Osteoblast (primary cell): Measurements from ENCODE around the gene PPP2R5D. TPM values are rescaled to one million over a fixed set of nuclear protein-coding genes. Genes with fewer than 3 reads are reported as not detected.
A peak's percentile ranks its signal among the peaks of the same experiment; 100 is the strongest.
"Not testable (repeated sequence)": the region's sequence is repeated elsewhere in the genome, so short reads cannot be mapped to it uniquely, and the experiment has no call there.

Experiments
- DNase-seq: peaks from one replicate; pipeline ENCODE4 v3.0.0; 2011; ENCODE audit warnings: low spot score, mixed read lengths; ENCODE audit not compliant: insufficient read length; ENCODE audit errors: missing footprints
- H2AFZ ChIP-seq: 2 replicates; pipeline ENCODE4 v1.6.0; 2011; ENCODE audit warnings: mild to moderate bottlenecking, low read length
- H3K27ac ChIP-seq: 2 replicates; pipeline ENCODE4 v1.5.1; 2011; ENCODE audit warnings: mild to moderate bottlenecking, low read depth, low read length, moderate library complexity
- H3K27me3 ChIP-seq: 2 replicates; pipeline ENCODE4 v1.6.0; 2012; ENCODE audit warnings: mild to moderate bottlenecking, control low read depth, inconsistent platforms, low read length, moderate library complexity; ENCODE audit not compliant: insufficient read depth
- H3K36me3 ChIP-seq: 2 replicates; pipeline ENCODE4 v1.5.1; 2011; ENCODE audit warnings: mild to moderate bottlenecking, low read length, control low read depth, moderate library complexity; ENCODE audit not compliant: insufficient read depth
- H3K4me1 ChIP-seq: 2 replicates; pipeline ENCODE4 v1.5.1; 2011; ENCODE audit warnings: mild to moderate bottlenecking, low read length, control low read depth, moderate library complexity; ENCODE audit not compliant: insufficient read depth
- H3K4me2 ChIP-seq: 2 replicates; pipeline ENCODE4 v1.6.0; 2011; ENCODE audit warnings: mild to moderate bottlenecking, low read length; ENCODE audit not compliant: insufficient read depth
- H3K4me3 ChIP-seq: fragments of 200-600 bp; sonication (generic); 3 replicates; pipeline ENCODE4 v1.5.1; 2012; ENCODE audit warnings: mild to moderate bottlenecking, low read length, inconsistent platforms; ENCODE audit not compliant: insufficient read depth
- H3K79me2 ChIP-seq: 2 replicates; pipeline ENCODE4 v1.6.0; 2012; ENCODE audit warnings: mild to moderate bottlenecking, low read length, control low read depth, inconsistent platforms; ENCODE audit not compliant: insufficient read depth
- H3K9me3 ChIP-seq: 2 replicates; pipeline ENCODE4 v1.5.1; 2011; ENCODE audit warnings: low read depth, low read length, control low read depth
- H4K20me1 ChIP-seq: 2 replicates; pipeline ENCODE4 v1.6.0; 2012; ENCODE audit warnings: mild to moderate bottlenecking, low read length, control low read depth; ENCODE audit not compliant: insufficient read depth
- CTCF ChIP-seq: IDR thresholded peaks from 2 replicates; pipeline ENCODE4 v1.5.1; 2011; ENCODE audit warnings: mild to moderate bottlenecking, low read depth, low read length, moderate library complexity; ENCODE audit errors: extremely low read depth
- total RNA-seq: library from RNA; depleted of rRNA; stranded (reverse); fragments of >200 nt; gene quantifications from 2 replicates; pipeline ENCODE4 v1.2.3, GENCODE V29; 2012

Gene PPP2R5D
- total RNA-seq, 1 donor, result 30.8 TPM

DNA sequence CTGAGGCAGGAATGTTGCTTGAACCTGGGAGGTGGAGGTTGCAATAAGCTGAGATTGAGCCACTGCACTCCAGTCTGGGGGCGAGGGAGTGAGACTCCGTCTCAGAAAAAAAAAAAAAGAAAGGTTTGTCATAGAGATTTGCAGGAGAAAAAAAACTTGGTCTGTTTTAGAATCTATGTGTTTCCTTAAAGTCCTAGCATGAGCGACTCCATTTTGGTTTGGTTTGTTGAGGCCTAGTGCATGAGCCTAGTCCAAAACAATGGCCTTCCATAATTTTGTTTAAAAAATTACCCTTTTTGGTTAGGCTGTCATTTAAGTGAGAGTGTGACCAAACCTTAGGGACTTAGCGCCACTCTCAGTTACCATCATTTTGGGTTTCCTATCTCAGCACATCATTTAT lies 32.0 kb upstream of the PPP2R5D start:
- no peak for TF ChIP-seq CTCF
- Histone ChIP-seq H3K9me3 (no peaks in the 10 kb centered on the region), H3K27ac (no peak overlapping the region), H2AFZ (no peak overlapping the region), H3K4me1 (no peaks in the 10 kb centered on the region), H3K4me3 (no peak overlapping the region), H3K36me3 (no peaks in the 10 kb centered on the region), H3K4me2 (no peak overlapping the region), H4K20me1 (no peaks in the 10 kb centered on the region), H3K79me2 (no peaks in the 10 kb centered on the region), H3K27me3 (no peaks in the 10 kb centered on the region)
- DNase-seq, result no peak

DNA sequence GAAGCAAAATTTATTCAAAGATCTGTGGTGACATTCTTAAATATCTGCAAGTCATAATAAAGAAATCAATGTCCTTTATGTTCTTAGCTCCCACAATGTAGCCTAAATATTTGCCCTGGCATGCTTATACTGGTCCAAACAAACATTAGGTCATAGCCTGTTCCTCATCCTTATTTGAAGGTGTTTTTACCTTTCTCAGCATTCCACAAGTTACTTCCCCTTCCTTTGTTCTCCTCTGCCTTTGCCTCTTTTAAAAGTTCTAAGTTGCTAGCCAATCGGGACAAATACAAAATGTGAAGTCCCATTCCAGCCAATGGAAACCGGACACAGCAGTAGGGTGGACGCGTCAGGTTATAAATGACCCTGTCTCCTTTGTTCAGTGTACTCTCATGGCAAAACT lies 30.0 kb upstream of the PPP2R5D start:
- not testable (repeated sequence) for H2AFZ ChIP-seq, DNase-seq, H3K79me2 ChIP-seq, H3K9me3 ChIP-seq, H3K36me3 ChIP-seq, H3K27me3 ChIP-seq, H3K4me1 ChIP-seq, H3K4me3 ChIP-seq, H4K20me1 ChIP-seq, H3K4me2 ChIP-seq, H3K27ac ChIP-seq

- TF ChIP-seq CTCF, result no peak
- DNase-seq, result peak; percentile 26
- H3K79me2 ChIP-seq, result no peaks in the 10 kb centered on the region
- no peaks in the 10 kb centered on the region for H4K20me1 ChIP-seq
- H3K4me3 ChIP-seq, result no peak overlapping the region
- H3K4me1 ChIP-seq, result peaks cover 11% of the 10 kb centered on the region
- H3K4me2 ChIP-seq, result no peak overlapping the region
- no peaks in the 10 kb centered on the region for H3K27me3 ChIP-seq
- H3K27ac ChIP-seq, result no peak overlapping the region
- H3K9me3 ChIP-seq, result no peaks in the 10 kb centered on the region
- H3K36me3 ChIP-seq, result peaks cover 7% of the 10 kb centered on the region
- H2AFZ ChIP-seq, result no peak overlapping the region
Measured at GRCh38 chr6:42958125-42958524, 26.2 kb upstream of the PPP2R5D start.

DNA sequence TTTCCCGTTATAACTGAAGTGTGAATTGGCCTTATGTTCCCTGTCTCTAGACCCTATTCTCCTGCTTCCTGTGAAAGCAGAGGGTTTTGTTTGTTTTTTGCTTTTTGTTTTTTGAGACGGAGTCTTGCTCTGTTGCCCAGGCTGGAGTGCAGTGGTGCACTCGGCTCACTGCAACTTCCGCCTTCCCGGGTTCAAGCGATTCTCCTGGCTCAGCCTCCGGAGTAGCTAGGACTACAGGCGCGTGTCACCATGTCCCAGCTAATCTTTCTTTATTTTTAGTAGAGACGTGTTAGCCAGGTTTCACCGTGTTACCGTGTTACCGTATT lies 24.5 kb upstream of the PPP2R5D start:
- Histone ChIP-seq H4K20me1 (no peaks in the 10 kb centered on the region), H3K27me3 (no peaks in the 10 kb centered on the region), H3K9me3 (no peaks in the 10 kb centered on the region), H3K27ac (no peak overlapping the region), H3K4me3 (peak overlapping the region; percentile 70), H3K79me2 (no peaks in the 10 kb centered on the region), H3K4me1 (peaks cover 11% of the 10 kb centered on the region), H3K36me3 (peaks cover 9% of the 10 kb centered on the region), H3K4me2 (peak overlapping the region; percentile 92), H2AFZ (peak overlapping the region; percentile 81)
- DNase-seq, result no peak
- no peak for TF ChIP-seq CTCF
